Pulmonary artery endothelial cell (primary cell): ENCODE measurements around the gene GRM5. TPM values are rescaled to one million over a fixed set of nuclear protein-coding genes. Genes with fewer than 3 reads are reported as not detected.
"Not testable (repeated sequence)": the region's sequence is repeated elsewhere in the genome, so short reads cannot be mapped to it uniquely, and the experiment has no call there.

ENCODE experiments used
- DNase-seq: peaks from one replicate; pipeline ENCODE4 v3.0.0-alpha.2; 2011; ENCODE audit warnings: low read depth, low spot score
- total RNA-seq: library from RNA; depleted of rRNA; stranded (reverse); fragments of >200 nt; gene quantifications from 2 replicates; pipeline ENCODE4 v1.2.3, GENCODE V29; 2014

Gene GRM5
- total RNA-seq, 1 donor from 2014 or later: under 0.01 TPM

GRCh38 chr11:88508418-88508758, 557.4 kb downstream of the GRM5 start:
- no peak for DNase-seq

GRCh38 chr11:88507771-88508417, 557.9 kb downstream of the GRM5 start:
- no peak for DNase-seq

- DNase-seq: no peak
These were observed 564.2 kb downstream of the GRM5 start for GRCh38 chr11:88501541-88501940.

- no peak for DNase-seq
These were observed 569.9 kb downstream of the GRM5 start for GRCh38 chr11:88495836-88496235.

- no peak for DNase-seq
These were observed 570.9 kb downstream of the GRM5 start for GRCh38 chr11:88494848-88495247.

GRCh38 chr11:88491674-88492073, 574.1 kb downstream of the GRM5 start:
- no peak for DNase-seq

- no peak for DNase-seq
These were observed 576.8 kb downstream of the GRM5 start for GRCh38 chr11:88489030-88489429.

- DNase-seq: no peak
These were observed 578.1 kb downstream of the GRM5 start for GRCh38 chr11:88487646-88488045.

GRCh38 chr11:88484873-88485621, 580.7 kb downstream of the GRM5 start:
- DNase-seq: no peak

- no peak for DNase-seq
These were observed 582.9 kb downstream of the GRM5 start for GRCh38 chr11:88482871-88483301.

- no peak for DNase-seq
These were observed 585.6 kb downstream of the GRM5 start for GRCh38 chr11:88480223-88480622.

- DNase-seq: no peak
These were observed 587.5 kb downstream of the GRM5 start for GRCh38 chr11:88478136-88478815.

- no peak for DNase-seq
These were observed 589.8 kb downstream of the GRM5 start for GRCh38 chr11:88475991-88476418.

- no peak for DNase-seq
These were observed 591.1 kb downstream of the GRM5 start for GRCh38 chr11:88474655-88475054.

- no peak for DNase-seq
These were observed 596.1 kb downstream of the GRM5 start for GRCh38 chr11:88469561-88470225.

GRCh38 chr11:88464528-88464927, 601.3 kb downstream of the GRM5 start:
- no peak for DNase-seq

GRCh38 chr11:88463301-88463700, 602.5 kb downstream of the GRM5 start:
- DNase-seq: not testable (repeated sequence)

GRCh38 chr11:88458047-88458446, 607.7 kb downstream of the GRM5 start:
- DNase-seq: not testable (repeated sequence)

- DNase-seq: no peak
These were observed 609.8 kb downstream of the GRM5 start for GRCh38 chr11:88455974-88456373.

GRCh38 chr11:88454881-88455280, 610.9 kb downstream of the GRM5 start:
- DNase-seq: no peak
